Keratinocyte (primary cell): ENCODE results near the gene AANAT. TPM values are rescaled to one million over a fixed set of nuclear protein-coding genes. Genes with fewer than 3 reads are reported as not detected.
"Not testable (repeated sequence)": the region's sequence is repeated elsewhere in the genome, so short reads cannot be mapped to it uniquely, and the experiment has no call there.

ENCODE experiments used
- DNase-seq: peaks from one replicate; pipeline ENCODE4 v3.0.0-alpha.2; 2011; ENCODE audit warnings: low read depth, missing footprints, low spot score
- FAIRE-seq: peaks from 2 replicates; lab custom pipeline; 2011; peaks lifted over from hg19 to GRCh38; lab: Jason Lieb, UNC
- H2AFZ ChIP-seq: 2 replicates; pipeline ENCODE4 v1.6.0; 2012; ENCODE audit warnings: low read length, control low read depth, inconsistent platforms; ENCODE audit not compliant: control insufficient read depth
- H3K27ac ChIP-seq: 2 replicates; pipeline ENCODE4 v1.5.1; 2011; ENCODE audit warnings: low read length; ENCODE audit not compliant: control insufficient read depth, insufficient read depth
- H3K27me3 ChIP-seq: 3 replicates; pipeline ENCODE4 v1.6.0; 2011; ENCODE audit warnings: low read length; ENCODE audit not compliant: control insufficient read depth, insufficient read depth; ENCODE audit errors: extremely low read depth
- H3K36me3 ChIP-seq, 2 experiments: 2 replicates in 1 of 2; 3 replicates in 1 of 2; pipeline ENCODE4 v1.5.1; 2011; ENCODE audit warnings: low read length in 2 of 2, mild to moderate bottlenecking in 1 of 2; ENCODE audit not compliant: control insufficient read depth in 2 of 2, insufficient read depth in 2 of 2; ENCODE audit errors: extremely low read depth in 1 of 2
- H3K4me1 ChIP-seq: 3 replicates; pipeline ENCODE4 v1.5.1; 2011; ENCODE audit warnings: low read length; ENCODE audit not compliant: control insufficient read depth, insufficient read depth; ENCODE audit errors: extremely low read depth
- H3K4me2 ChIP-seq: 3 replicates; pipeline ENCODE4 v1.6.0; 2011; ENCODE audit warnings: low read depth, low read length; ENCODE audit not compliant: control insufficient read depth, insufficient read depth; ENCODE audit errors: extremely low read depth
- H3K4me3 ChIP-seq, 3 experiments: fragments of 200-600 bp in 1 of 3; sonication (generic) in 1 of 3; 2 replicates in 2 of 3; 3 replicates in 1 of 3; pipeline ENCODE4 v1.5.1; 2011 to 2016; ENCODE audit warnings: low read length in 3 of 3, mild to moderate bottlenecking in 3 of 3, control low read depth in 2 of 3, inconsistent platforms in 1 of 3, low read depth in 1 of 3, mixed read lengths in 1 of 3, mixed run types in 1 of 3, moderate library complexity in 1 of 3; ENCODE audit not compliant: control insufficient read depth in 2 of 3, insufficient read depth in 2 of 3; ENCODE audit errors: extremely low read depth in 1 of 3
- H3K79me2 ChIP-seq: 2 replicates; pipeline ENCODE4 v1.6.0; 2012; ENCODE audit warnings: low read length; ENCODE audit not compliant: control insufficient read depth, insufficient read depth
- H3K9ac ChIP-seq: 3 replicates; pipeline ENCODE4 v1.6.0; 2011; ENCODE audit warnings: low read length; ENCODE audit not compliant: control insufficient read depth, insufficient read depth; ENCODE audit errors: extremely low read depth
- H3K9me1 ChIP-seq: 3 replicates; pipeline ENCODE4 v1.6.0; 2011; ENCODE audit warnings: low read length; ENCODE audit not compliant: control insufficient read depth, insufficient read depth; ENCODE audit errors: extremely low read depth
- H3K9me3 ChIP-seq: 2 replicates; pipeline ENCODE4 v1.5.1; 2012; ENCODE audit warnings: low read depth, low read length; ENCODE audit not compliant: control insufficient read depth
- H4K20me1 ChIP-seq: 3 replicates; pipeline ENCODE4 v1.6.0; 2011; ENCODE audit warnings: low read length; ENCODE audit not compliant: control insufficient read depth, insufficient read depth; ENCODE audit errors: extremely low read depth
- EZH2 ChIP-seq: IDR thresholded peaks from one replicate; pipeline ENCODE4 v1.6.1; 2012; ENCODE audit warnings: inconsistent platforms, mild to moderate bottlenecking, low read length, moderate library complexity
- dilution Hi-C: fragments of 300-500 bp; cut with MboI; formaldehyde crosslinking; loops from one replicate; pipeline ENCODE4 v1.7.0; 2020; ENCODE audit warnings: low sequenced_read_pairs; ENCODE audit not compliant: extremely low pct_ligation_motif_present
- polyA plus RNA-seq, 5 experiments: library from polyadenylated mRNA; depleted of rRNA in 3 of 5; stranded (reverse) in 3 of 5; stranded (forward) in 1 of 5; unstranded in 1 of 5; fragments of >200 nt; gene quantifications; 1 replicate in 1 of 5; 2 replicates in 3 of 5; 3 replicates in 1 of 5; pipeline versions ENCODE4 v1.2.1 to v1.2.3, GENCODE V29; 2011 to 2012; ENCODE audit warnings: missing spikeins in 2 of 5, low read depth in 1 of 5, low replicate concordance in 1 of 5
- TF ChIP-seq, protein P1 (sequence below), 3 experiments: IDR thresholded peaks in 1 of 3; conservative IDR thresholded peaks in 1 of 3; optimal IDR thresholded peaks in 1 of 3; 2 replicates in 2 of 3; 3 replicates in 1 of 3; pipeline versions ENCODE3 to v1.5.1; 2011; ENCODE audit warnings: low read length in 3 of 3, mild to moderate bottlenecking in 3 of 3, moderate library complexity in 2 of 3, control low read depth in 1 of 3, inconsistent platforms in 1 of 3; ENCODE audit not compliant: insufficient read depth in 2 of 3; ENCODE audit errors: extremely low read depth in 1 of 3

Gene AANAT
- polyA plus RNA-seq, 1 donor (not counting 4 experiments of a cell fraction or from before 2014, with no cell fraction given), result not detected

DNA sequence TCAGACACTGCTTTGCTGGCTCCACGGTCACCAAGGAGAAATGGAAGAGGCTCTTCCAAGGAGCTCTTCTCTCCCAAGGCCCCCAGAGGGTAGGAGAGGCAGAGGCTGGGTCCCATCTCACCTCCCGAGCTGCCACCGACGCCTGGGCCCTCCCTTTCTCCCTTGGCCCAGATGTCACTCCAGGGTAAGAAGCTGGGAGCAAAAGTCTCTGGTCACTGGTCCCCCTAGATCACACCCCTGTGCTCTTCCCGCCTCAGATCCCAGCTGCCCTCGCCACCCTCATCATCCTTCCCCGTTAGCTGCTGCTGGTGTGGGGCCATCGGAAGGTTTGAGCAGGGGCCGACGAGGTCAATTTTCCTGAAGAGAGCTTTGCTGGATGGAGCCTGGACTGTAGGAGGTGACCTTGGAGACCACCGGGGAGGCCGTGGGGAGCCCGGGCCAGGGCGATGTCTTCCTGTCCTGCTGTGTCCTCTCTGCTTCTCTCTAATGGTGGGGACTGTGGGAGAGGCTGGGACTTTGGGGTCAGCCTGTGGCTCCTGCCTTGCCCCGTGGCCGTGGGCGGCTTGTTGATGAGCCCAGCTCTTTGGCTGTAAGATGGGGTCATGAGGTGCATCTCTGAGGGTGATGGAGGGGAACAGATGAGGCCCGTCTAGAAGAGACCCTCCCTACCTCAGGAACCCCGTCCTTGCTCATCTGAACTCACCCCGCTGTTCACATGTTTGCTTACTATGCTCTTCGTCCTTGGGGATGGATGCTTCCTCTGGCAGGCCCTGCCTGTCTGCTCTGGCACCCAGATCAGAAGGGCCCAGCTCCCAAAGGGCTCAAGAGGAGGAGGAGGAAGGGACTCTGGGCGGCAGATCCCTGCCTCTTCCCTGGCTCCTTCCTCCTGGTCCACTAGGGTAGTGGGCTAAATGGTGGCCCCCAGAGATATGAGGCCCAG is 45.2 kb downstream of the AANAT start:
- no peak for FAIRE-seq
- no peak overlapping the region for H3K4me3 ChIP-seq

DNA sequence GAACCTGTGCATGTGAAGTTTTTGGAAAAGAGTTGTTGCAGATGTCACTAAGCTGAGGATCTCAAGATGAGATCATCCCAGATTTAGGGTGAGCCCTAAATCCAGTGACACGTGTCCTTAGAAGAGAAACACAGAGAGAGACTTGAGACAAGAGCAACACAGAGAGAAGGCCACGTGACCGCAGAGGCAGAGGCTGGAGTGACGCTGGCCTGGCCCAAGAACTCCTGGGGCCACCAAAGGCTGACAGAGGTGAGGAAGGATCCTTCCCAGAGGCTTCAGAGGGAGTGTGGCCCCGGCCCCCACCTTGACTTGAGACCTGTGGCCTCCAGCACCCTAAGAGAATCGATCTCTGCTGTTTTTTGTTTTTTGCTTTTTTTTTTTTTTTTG is 45.9 kb downstream of the AANAT start:
- no peaks in the 10 kb centered on the region for H3K36me3 ChIP-seq
- H3K27ac ChIP-seq, result no peak overlapping the region
- DNase-seq, result no peak
- H3K4me1 ChIP-seq, result peaks cover 7% of the 10 kb centered on the region
- H3K27me3 ChIP-seq, result peaks cover 14% of the 10 kb centered on the region
- TF ChIP-seq, protein P1, sequence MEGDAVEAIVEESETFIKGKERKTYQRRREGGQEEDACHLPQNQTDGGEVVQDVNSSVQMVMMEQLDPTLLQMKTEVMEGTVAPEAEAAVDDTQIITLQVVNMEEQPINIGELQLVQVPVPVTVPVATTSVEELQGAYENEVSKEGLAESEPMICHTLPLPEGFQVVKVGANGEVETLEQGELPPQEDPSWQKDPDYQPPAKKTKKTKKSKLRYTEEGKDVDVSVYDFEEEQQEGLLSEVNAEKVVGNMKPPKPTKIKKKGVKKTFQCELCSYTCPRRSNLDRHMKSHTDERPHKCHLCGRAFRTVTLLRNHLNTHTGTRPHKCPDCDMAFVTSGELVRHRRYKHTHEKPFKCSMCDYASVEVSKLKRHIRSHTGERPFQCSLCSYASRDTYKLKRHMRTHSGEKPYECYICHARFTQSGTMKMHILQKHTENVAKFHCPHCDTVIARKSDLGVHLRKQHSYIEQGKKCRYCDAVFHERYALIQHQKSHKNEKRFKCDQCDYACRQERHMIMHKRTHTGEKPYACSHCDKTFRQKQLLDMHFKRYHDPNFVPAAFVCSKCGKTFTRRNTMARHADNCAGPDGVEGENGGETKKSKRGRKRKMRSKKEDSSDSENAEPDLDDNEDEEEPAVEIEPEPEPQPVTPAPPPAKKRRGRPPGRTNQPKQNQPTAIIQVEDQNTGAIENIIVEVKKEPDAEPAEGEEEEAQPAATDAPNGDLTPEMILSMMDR (optimal IDR thresholded peaks at IDR 0.05 in 1 of 3, IDR thresholded peaks at IDR 0.05 in 1 of 3, conservative IDR thresholded peaks at IDR 0.05 in 1 of 3; ENCODE audit: extremely low read depth in 1 of 3, insufficient read depth in 2 of 3, low read length in 3 of 3), result no peak
- no peak for TF ChIP-seq EZH2
- dilution Hi-C loops, result no loop called here
- no peak overlapping the region for H3K4me2 ChIP-seq
- H3K79me2 ChIP-seq, result no peaks in the 10 kb centered on the region
- H4K20me1 ChIP-seq, result no peaks in the 10 kb centered on the region
- FAIRE-seq, result no peak
- no peak overlapping the region for H2AFZ ChIP-seq
- H3K9me3 ChIP-seq, result no peaks in the 10 kb centered on the region
- H3K4me3 ChIP-seq, result no peak overlapping the region
- no peaks in the 10 kb centered on the region for H3K9me1 ChIP-seq
- H3K9ac ChIP-seq, result no peak overlapping the region

More for the DNA sequence above, 45.2 kb downstream of the AANAT start:
- Histone ChIP-seq H3K9ac (no peak overlapping the region), H3K9me1 (no peaks in the 10 kb centered on the region), H3K4me2 (no peak overlapping the region), H4K20me1 (no peaks in the 10 kb centered on the region), H3K79me2 (no peaks in the 10 kb centered on the region), H3K27ac (no peak overlapping the region), H3K9me3 (no peaks in the 10 kb centered on the region), H3K27me3 (peaks cover 18% of the 10 kb centered on the region), H3K36me3 (no peaks in the 10 kb centered on the region), H2AFZ (no peak overlapping the region), H3K4me1 (peaks cover 7% of the 10 kb centered on the region)
- no peak for TF ChIP-seq EZH2
- TF ChIP-seq, protein P1 (optimal IDR thresholded peaks at IDR 0.05 in 1 of 3, IDR thresholded peaks at IDR 0.05 in 1 of 3, conservative IDR thresholded peaks at IDR 0.05 in 1 of 3; ENCODE audit: extremely low read depth in 1 of 3, insufficient read depth in 2 of 3, low read length in 3 of 3), result no peak
- no peak for DNase-seq
- dilution Hi-C loops, result no loop called here

DNA sequence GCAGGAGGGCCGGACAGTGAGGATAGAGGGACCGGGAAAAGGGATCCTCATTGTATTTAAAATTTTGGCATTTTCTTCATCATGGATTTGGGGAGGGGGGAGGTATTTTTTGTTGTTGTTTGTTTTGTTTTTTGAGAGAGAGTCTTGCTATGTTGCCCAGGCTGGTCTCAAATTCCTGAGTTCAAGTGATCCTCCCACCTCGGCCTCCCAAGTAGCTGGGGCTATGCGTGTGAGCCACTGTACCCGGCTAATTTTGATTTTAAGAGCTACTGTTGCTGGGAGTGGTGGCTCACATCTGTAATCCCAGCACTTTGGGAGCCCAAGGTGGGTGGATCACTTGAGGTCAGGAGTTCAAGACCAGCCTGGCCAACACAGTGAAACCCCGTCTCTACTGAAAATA is 47.0 kb downstream of the AANAT start:
- H3K79me2 ChIP-seq, H3K9me1 ChIP-seq, H2AFZ ChIP-seq, H3K27ac ChIP-seq, H3K36me3 ChIP-seq, DNase-seq, H4K20me1 ChIP-seq, H3K4me3 ChIP-seq, dilution Hi-C loops, H3K4me2 ChIP-seq, H3K9me3 ChIP-seq, FAIRE-seq, H3K4me1 ChIP-seq, H3K9ac ChIP-seq: not testable (repeated sequence)
- peaks cover 11% of the 10 kb centered on the region for H3K27me3 ChIP-seq
